ENCODE results near the gene ADK. TPM values are rescaled to one million over a fixed set of nuclear protein-coding genes. Genes with fewer than 3 reads are reported as not detected.

ADK gene
- total and polyA plus RNA-seq, 2 of the 4 experiments (the other 2 are of a cell fraction), result 30.6 to 40.9 TPM

- ATAC-seq (ENCODE audit: low read depth) (peak; percentile 61), DNase-seq (peak; percentile 67)
- no peak overlapping the region for H4K5ac ChIP-seq (ENCODE audit: low read depth, low read length)
- peaks cover 17 to 55% of the 10 kb centered on the region in 2 experiments for H3K79me1 ChIP-seq (ENCODE audit: low read depth in 1 of 2, low read length in 2 of 2)
- H2BK15ac ChIP-seq (ENCODE audit: low read depth, low read length), result no peak overlapping the region
- H2BK120ac ChIP-seq (ENCODE audit: low read depth, low read length), result no peak overlapping the region
- H3K23ac ChIP-seq (ENCODE audit: low read depth, low read length), result no peak overlapping the region
- in situ Hi-C loops (cut with MboI; ENCODE audit: low sequenced_read_pairs) (no loop called here), intact Hi-C loops (cut with micrococcal nuclease) (loop anchor here (5.0 kb wide), 2 partner anchors 37 to 43 kb away; partner anchors contain the start of genes ADK and AP3M1), dilution Hi-C loops (cut with HindIII; ENCODE audit: low sequenced_read_pairs, unreplicated experiment) (no loop called here)
- H2AK5ac ChIP-seq (ENCODE audit: low read depth, low read length), result no peak overlapping the region
- no peak overlapping the region for H3K4ac ChIP-seq (ENCODE audit: low read depth, low read length)
- H3K4me3 ChIP-seq (ENCODE audit: insufficient read depth, low read depth, low read length), result no peak overlapping the region
- H4K20me1 ChIP-seq (ENCODE audit: insufficient read depth, low read length), result peaks cover 5% of the 10 kb centered on the region; the same call in 1 of the 2 replicates
- no peak overlapping the region for H2AFZ ChIP-seq (replicated peaks; ENCODE audit: low read length, poor library complexity)
- H2BK5ac ChIP-seq (ENCODE audit: low read depth, low read length, poor library complexity, severe bottlenecking), result no peak overlapping the region
- H2AK9ac ChIP-seq (replicated peaks; ENCODE audit: low read depth, low read length, poor library complexity), result no peak overlapping the region
- POLR2A ChIA-PET (ENCODE audit: unreplicated experiment), result no interaction called here
- WGBS, 2 experiments (ENCODE audit: extremely low coverage in 2 of 2, insufficient read length in 1 of 2), result no CpG with 5 or more reads among the region's 3 CpGs
- H3K18ac ChIP-seq (ENCODE audit: low read depth, low read length), result no peak overlapping the region
- H3K9ac ChIP-seq (ENCODE audit: low read depth, low read length), result no peak overlapping the region
- H2BK20ac ChIP-seq (ENCODE audit: low read depth, low read length), result no peak overlapping the region
- H3K56ac ChIP-seq (ENCODE audit: extremely low read depth, insufficient read depth, low read length), result no peak overlapping the region
- H3K4me2 ChIP-seq (ENCODE audit: low read depth, low read length), result no peak overlapping the region
- no TSS peak for BruUV-seq (replicated peaks)
- H3K36me3 ChIP-seq (ENCODE audit: control insufficient read depth, insufficient read depth, low read length), result no peaks in the 10 kb centered on the region
- TF ChIP-seq MAZ (IDR thresholded peaks at IDR 0.05; ENCODE audit: borderline replicate concordance, low read depth, low read length) (no peak), ELK1 (IDR thresholded peaks at IDR 0.05; ENCODE audit: borderline replicate concordance, low read depth, low read length) (no peak), MAFK (IDR thresholded peaks at IDR 0.05; ENCODE audit: low read depth, low read length) (no peak), POLR2A (IDR thresholded peaks at IDR 0.05; ENCODE audit: low read depth, low read length) (no peak), USF2 (IDR thresholded peaks at IDR 0.05; ENCODE audit: low read depth, low read length) (no peak), CEBPB (IDR thresholded peaks at IDR 0.05; ENCODE audit: low read depth, low read length) (no peak), MXI1 (IDR thresholded peaks at IDR 0.05; ENCODE audit: borderline replicate concordance, low read depth, low read length) (no peak), NFE2L2 (IDR thresholded peaks at IDR 0.05; ENCODE audit: low read depth, low read length) (no peak), RCOR1 (IDR thresholded peaks at IDR 0.05; ENCODE audit: insufficient replicate concordance, low read length) (no peak)
- H4K91ac ChIP-seq (ENCODE audit: insufficient read depth, low read depth, low read length), result no peak overlapping the region
- no peaks in the 10 kb centered on the region for H3K9me3 ChIP-seq (ENCODE audit: control insufficient read depth, insufficient read depth, low read length)
- CTCF ChIA-PET, result no interaction called here
- H3K27ac ChIP-seq (ENCODE audit: insufficient read depth, low read length), result no peak overlapping the region
- H3K14ac ChIP-seq (replicated peaks; ENCODE audit: low read depth, low read length), result no peak overlapping the region
- H4K8ac ChIP-seq (ENCODE audit: low read depth in 2 of 2, low read length in 2 of 2), result no peak overlapping the region
- H3K4me1 ChIP-seq (ENCODE audit: control insufficient read depth, insufficient read depth, low read length), result peaks cover 6% of the 10 kb centered on the region
- H3K9me1 ChIP-seq (ENCODE audit: insufficient read depth, low read length), result peaks cover 11% of the 10 kb centered on the region; the same call in 1 of the 2 replicates
- H3K27me3 ChIP-seq (ENCODE audit: control insufficient read depth, insufficient read depth, low read length), result no peaks in the 10 kb centered on the region
Observed at GRCh38 chr10:74194999-74195398, 44.0 kb downstream of the ADK start.

Measured in IMR-90 (cell line).